Right atrium auricular region (tissue), 2 donors: ENCODE measurements around the gene TMEM44. TPM values are rescaled to one million over a fixed set of nuclear protein-coding genes. Genes with fewer than 3 reads are reported as not detected.

Experiments used
- DNase-seq: peaks from one replicate; pipeline ENCODE4 v3.0.0-alpha.2; 2019; ENCODE audit warnings: low spot score
- H3K27ac ChIP-seq, 2 donors: fragments of 200-600 bp; sonication (generic); 1 replicate in 1 of 2; 2 replicates in 1 of 2; pipeline ENCODE4 v1.5.1; 2016 to 2019
- H3K27me3 ChIP-seq, 2 donors: fragments of 200-600 bp; sonication (generic); one replicate each; pipeline versions ENCODE4 v1.5.1 to v1.6.0; 2017 to 2019
- H3K36me3 ChIP-seq: fragments of 200-600 bp; sonication (generic); one replicate; pipeline ENCODE4 v1.5.1; 2016
- H3K4me1 ChIP-seq, 2 donors: fragments of 200-600 bp; sonication (generic); one replicate each; pipeline versions ENCODE4 v1.5.1 to v1.6.0; 2017 to 2019
- H3K4me3 ChIP-seq, 2 donors: fragments of 200-600 bp; sonication (generic); 1 replicate in 1 of 2; 2 replicates in 1 of 2; pipeline ENCODE4 v1.5.1; 2017 to 2019; ENCODE audit warnings: mild to moderate bottlenecking in 1 of 2, moderate library complexity in 1 of 2
- H3K9me3 ChIP-seq, 2 donors: fragments of 200-600 bp; sonication (generic); one replicate each; pipeline ENCODE4 v1.5.1; 2019
- CTCF ChIP-seq, 2 donors: fragments of 200-600 bp; sonication (generic); IDR thresholded peaks; one replicate each; pipeline ENCODE4 v1.5.1; 2019; ENCODE audit warnings: antibody characterized with exemption in 2 of 2
- total RNA-seq, 2 donors: library from RNA; depleted of rRNA; stranded (reverse); fragments of >200 nt; gene quantifications; one replicate each; pipeline ENCODE4 v1.1.0, GENCODE V29; 2016

Gene TMEM44
- total RNA-seq, 2 donors from 2014 or later = 5.9 to 6.4 TPM

- H3K27ac ChIP-seq = no peak overlapping the region
- no peaks in the 10 kb centered on the region for H3K9me3 ChIP-seq
- no peaks in the 10 kb centered on the region for H3K27me3 ChIP-seq
- TF ChIP-seq CTCF (IDR thresholded peaks at IDR 0.05) = no peak
- H3K4me1 ChIP-seq = no peaks in the 10 kb centered on the region
- no peaks in the 10 kb centered on the region for H3K36me3 ChIP-seq
- DNase-seq = no peak
- no peak overlapping the region for H3K4me3 ChIP-seq
Observed at GRCh38 chr3:194612221-194612620, 21.0 kb downstream of the TMEM44 start.

- H3K4me1 ChIP-seq = no peaks in the 10 kb centered on the region
- DNase-seq = no peak
- H3K4me3 ChIP-seq = no peak overlapping the region
- no peak overlapping the region for H3K27ac ChIP-seq
- no peaks in the 10 kb centered on the region for H3K27me3 ChIP-seq
- no peaks in the 10 kb centered on the region for H3K9me3 ChIP-seq
- TF ChIP-seq CTCF (IDR thresholded peaks at IDR 0.05) = no peak
- H3K36me3 ChIP-seq = no peaks in the 10 kb centered on the region
Observed at GRCh38 chr3:194610689-194611088, 22.5 kb downstream of the TMEM44 start.

- DNase-seq = no peak
- Histone ChIP-seq H3K27me3 (no peaks in the 10 kb centered on the region), H3K4me3 (no peak overlapping the region), H3K4me1 (no peaks in the 10 kb centered on the region), H3K27ac (no peak overlapping the region), H3K36me3 (no peaks in the 10 kb centered on the region), H3K9me3 (no peaks in the 10 kb centered on the region)
- TF ChIP-seq CTCF (IDR thresholded peaks at IDR 0.05) = no peak
Observed at GRCh38 chr3:194609601-194610000, 23.6 kb downstream of the TMEM44 start.

- no peak for TF ChIP-seq CTCF (IDR thresholded peaks at IDR 0.05)
- Histone ChIP-seq H3K27ac (no peak overlapping the region), H3K4me3 (no peak overlapping the region), H3K9me3 (no peaks in the 10 kb centered on the region), H3K27me3 (no peaks in the 10 kb centered on the region), H3K36me3 (no peaks in the 10 kb centered on the region), H3K4me1 (no peaks in the 10 kb centered on the region)
- DNase-seq = no peak
Observed at GRCh38 chr3:194608981-194609380, 24.2 kb downstream of the TMEM44 start.

GRCh38 chr3:194607592-194608389 is 25.4 kb downstream of the TMEM44 start:
- H3K36me3 ChIP-seq = no peaks in the 10 kb centered on the region
- no peak for TF ChIP-seq CTCF (IDR thresholded peaks at IDR 0.05)
- DNase-seq = no peak

GRCh38 chr3:194606941-194607340 is 26.3 kb downstream of the TMEM44 start:
- Histone ChIP-seq H3K4me1 (no peaks in the 10 kb centered on the region), H3K4me3 (no peak overlapping the region), H3K9me3 (no peaks in the 10 kb centered on the region), H3K27me3 (no peaks in the 10 kb centered on the region), H3K27ac (no peak overlapping the region), H3K36me3 (no peaks in the 10 kb centered on the region)
- no peak for TF ChIP-seq CTCF (IDR thresholded peaks at IDR 0.05)
- no peak for DNase-seq

More at GRCh38 chr3:194607592-194608389, 25.4 kb downstream of the TMEM44 start:
- Histone ChIP-seq H3K4me3 (no peak overlapping the region), H3K27me3 (no peaks in the 10 kb centered on the region), H3K9me3 (no peaks in the 10 kb centered on the region), H3K27ac (no peak overlapping the region), H3K4me1 (no peaks in the 10 kb centered on the region)
